GM19463 (cell line): Measurements from ENCODE around the gene RHOBTB1.
"Not testable (repeated sequence)": the region's sequence is repeated elsewhere in the genome, so short reads cannot be mapped to it uniquely, and the experiment has no call there.

Source experiments
- ATAC-seq: cut with Tn5 transposase; IDR thresholded peaks from one replicate; pipeline ENCODE4 v1.9.1; 2021; ENCODE audit warnings: mild to moderate bottlenecking, moderate library complexity; ENCODE audit not compliant: unreplicated experiment

Gene RHOBTB1

GRCh38 chr10:60907236-60907635, 36.7 kb downstream of the RHOBTB1 start:
- no peak for ATAC-seq

- ATAC-seq: not testable (repeated sequence)
Measured at GRCh38 chr10:60906825-60907224, 37.2 kb downstream of the RHOBTB1 start.

GRCh38 chr10:60906411-60906810, 37.6 kb downstream of the RHOBTB1 start:
- ATAC-seq: no peak

- ATAC-seq: no peak
Measured at GRCh38 chr10:60905580-60905979, 38.4 kb downstream of the RHOBTB1 start.

- ATAC-seq: no peak
Measured at GRCh38 chr10:60903096-60903495, 40.9 kb downstream of the RHOBTB1 start.

GRCh38 chr10:60901561-60902235, 42.3 kb downstream of the RHOBTB1 start:
- no peak for ATAC-seq

GRCh38 chr10:60899266-60899665, 44.7 kb downstream of the RHOBTB1 start:
- no peak for ATAC-seq

GRCh38 chr10:60898321-60898720, 45.7 kb downstream of the RHOBTB1 start:
- no peak for ATAC-seq

GRCh38 chr10:60896810-60897209, 47.2 kb downstream of the RHOBTB1 start:
- no peak for ATAC-seq

GRCh38 chr10:60896033-60896432, 48.0 kb downstream of the RHOBTB1 start:
- ATAC-seq: no peak

GRCh38 chr10:60894786-60895185, 49.2 kb downstream of the RHOBTB1 start:
- no peak for ATAC-seq

- ATAC-seq: no peak
Measured at GRCh38 chr10:60893231-60893630, 50.8 kb downstream of the RHOBTB1 start.

GRCh38 chr10:60892571-60892970, 51.4 kb downstream of the RHOBTB1 start:
- no peak for ATAC-seq

GRCh38 chr10:60890811-60891210, 53.2 kb downstream of the RHOBTB1 start:
- no peak for ATAC-seq

GRCh38 chr10:60883187-60883586, 60.8 kb downstream of the RHOBTB1 start:
- ATAC-seq: peak; percentile 65

GRCh38 chr10:60878224-60878623, 65.8 kb downstream of the RHOBTB1 start:
- ATAC-seq: no peak

GRCh38 chr10:60877777-60878120, 66.2 kb downstream of the RHOBTB1 start:
- ATAC-seq: no peak

GRCh38 chr10:60877061-60877776, 66.8 kb downstream of the RHOBTB1 start:
- no peak for ATAC-seq

GRCh38 chr10:60873758-60874157, 70.2 kb downstream of the RHOBTB1 start:
- no peak for ATAC-seq

GRCh38 chr10:60872451-60872850, 71.5 kb downstream of the RHOBTB1 start:
- ATAC-seq: no peak

GRCh38 chr10:60871215-60871614, 72.8 kb downstream of the RHOBTB1 start:
- no peak for ATAC-seq

- ATAC-seq: no peak
Measured at GRCh38 chr10:60870803-60871202, 73.2 kb downstream of the RHOBTB1 start.

- no peak for ATAC-seq
Measured at GRCh38 chr10:60870416-60870728, 73.6 kb downstream of the RHOBTB1 start.
